Measurements from ENCODE around the gene NUDT19. TPM values are rescaled to one million over a fixed set of nuclear protein-coding genes. Genes with fewer than 3 reads are reported as not detected.

The NUDT19 gene
- total and polyA plus RNA-seq, 10 of the 15 experiments (the other 5 are each of a cell fraction or from before 2014, with no cell fraction given): 8.5 to 31.0 (median 17.0) TPM

DNA sequence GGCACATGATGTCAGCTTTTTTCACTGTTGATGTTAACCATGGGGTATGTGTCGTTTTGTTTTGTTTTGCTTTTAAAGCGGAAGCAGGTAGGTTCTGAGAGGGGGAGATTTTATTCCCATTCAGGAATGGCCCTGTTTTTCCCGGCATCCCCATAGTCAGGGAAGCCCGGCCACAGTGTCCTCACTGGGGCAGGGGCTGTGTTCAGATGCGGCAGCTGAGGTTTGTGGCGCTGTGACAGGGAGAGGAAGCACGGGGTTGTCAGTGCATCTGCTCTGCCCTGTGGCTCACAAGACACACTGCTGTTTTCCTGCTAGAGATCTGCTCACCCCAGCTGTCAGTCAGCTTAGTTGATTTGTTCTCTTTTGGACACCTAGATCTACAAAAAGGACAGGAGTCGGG lies 44.3 kb upstream of the NUDT19 start:
- in situ Hi-C loops (cut with MboI) (no loop called here), intact Hi-C loops (cut with micrococcal nuclease; ENCODE audit: unreplicated experiment) (no loop called here)
- FAIRE-seq: no peak
- 94% methylated on average over 8 of the region's 8 CpGs for WGBS (ENCODE audit: insufficient coverage, insufficient replicate concordance, low lambda C conversion rate, missing lambda C conversion rate)
- Histone ChIP-seq H3K79me2 (ENCODE audit: control insufficient read depth, insufficient read depth, low read length) (no peaks in the 10 kb centered on the region), H4K20me1 (ENCODE audit: control insufficient read depth, insufficient read depth) (no peaks in the 10 kb centered on the region), H3K36me3 (ENCODE audit: control insufficient read depth in 2 of 2, insufficient read depth in 2 of 2, low read length in 1 of 2) (peaks cover 20 to 35% of the 10 kb centered on the region in 2 experiments), H3K4me3 (no peak overlapping the region), H3K9me3 (replicated peaks; ENCODE audit: control insufficient read depth, insufficient read depth, low read length) (no peaks in the 10 kb centered on the region), H3K27ac (ENCODE audit: control insufficient read depth, insufficient read depth) (no peak overlapping the region), H3K9ac (ENCODE audit: control insufficient read depth, insufficient read depth, low read length) (no peak overlapping the region), H3K4me2 (ENCODE audit: control insufficient read depth, insufficient read depth) (no peak overlapping the region), H2AFZ (ENCODE audit: control insufficient read depth, low read depth, low read length) (no peak overlapping the region), H3K27me3 (replicated peaks in 1 of 2; ENCODE audit: control insufficient read depth in 2 of 2, insufficient read depth in 2 of 2, low read length in 1 of 2) (no peaks in the 10 kb centered on the region), H3K4me1 (ENCODE audit: control insufficient read depth, insufficient read depth, low read length) (peaks cover 3% of the 10 kb centered on the region)
- no peak for ATAC-seq
- ChIA-PET POLR2A (interaction anchor here (0.5 to 0.6 kb wide), 2 partner anchors 34 to 38 kb away, joined by 4 to 5 read pairs; no protein-coding TSS in a partner anchor), SMC1A (ENCODE audit: uncharacterized antibody, unreplicated experiment) (no interaction called here), RAD21 (ENCODE audit: unreplicated experiment) (no interaction called here), CTCF (no interaction called here)
- BruUV-seq (replicated peaks): no TSS peak
- DNase-seq (ENCODE audit: low read depth, low spot score): no peak
- TF ChIP-seq SREBF2 (IDR thresholded peaks at IDR 0.05; ENCODE audit: low read length): no peak
- no peak for TF ChIP-seq ETV6 (conservative IDR thresholded peaks at IDR 0.05 in 1 of 2, IDR thresholded peaks at IDR 0.05 in 1 of 2; ENCODE audit: borderline replicate concordance in 1 of 2, low read depth in 1 of 2)
- no peak for TF ChIP-seq RB1 (IDR thresholded peaks at IDR 0.05; ENCODE audit: borderline replicate concordance)
- TF ChIP-seq, protein P1, sequence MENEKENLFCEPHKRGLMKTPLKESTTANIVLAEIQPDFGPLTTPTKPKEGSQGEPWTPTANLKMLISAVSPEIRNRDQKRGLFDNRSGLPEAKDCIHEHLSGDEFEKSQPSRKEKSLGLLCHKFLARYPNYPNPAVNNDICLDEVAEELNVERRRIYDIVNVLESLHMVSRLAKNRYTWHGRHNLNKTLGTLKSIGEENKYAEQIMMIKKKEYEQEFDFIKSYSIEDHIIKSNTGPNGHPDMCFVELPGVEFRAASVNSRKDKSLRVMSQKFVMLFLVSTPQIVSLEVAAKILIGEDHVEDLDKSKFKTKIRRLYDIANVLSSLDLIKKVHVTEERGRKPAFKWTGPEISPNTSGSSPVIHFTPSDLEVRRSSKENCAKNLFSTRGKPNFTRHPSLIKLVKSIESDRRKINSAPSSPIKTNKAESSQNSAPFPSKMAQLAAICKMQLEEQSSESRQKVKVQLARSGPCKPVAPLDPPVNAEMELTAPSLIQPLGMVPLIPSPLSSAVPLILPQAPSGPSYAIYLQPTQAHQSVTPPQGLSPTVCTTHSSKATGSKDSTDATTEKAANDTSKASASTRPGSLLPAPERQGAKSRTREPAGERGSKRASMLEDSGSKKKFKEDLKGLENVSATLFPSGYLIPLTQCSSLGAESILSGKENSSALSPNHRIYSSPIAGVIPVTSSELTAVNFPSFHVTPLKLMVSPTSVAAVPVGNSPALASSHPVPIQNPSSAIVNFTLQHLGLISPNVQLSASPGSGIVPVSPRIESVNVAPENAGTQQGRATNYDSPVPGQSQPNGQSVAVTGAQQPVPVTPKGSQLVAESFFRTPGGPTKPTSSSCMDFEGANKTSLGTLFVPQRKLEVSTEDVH (IDR thresholded peaks at IDR 0.05; ENCODE audit: low read depth, partially characterized antibody): no peak
- TF ChIP-seq CREM (IDR thresholded peaks at IDR 0.05; ENCODE audit: low read depth): no peak
- TF ChIP-seq KLF5 (IDR thresholded peaks at IDR 0.05; ENCODE audit: partially characterized antibody): no peak
- TF ChIP-seq, protein P2, sequence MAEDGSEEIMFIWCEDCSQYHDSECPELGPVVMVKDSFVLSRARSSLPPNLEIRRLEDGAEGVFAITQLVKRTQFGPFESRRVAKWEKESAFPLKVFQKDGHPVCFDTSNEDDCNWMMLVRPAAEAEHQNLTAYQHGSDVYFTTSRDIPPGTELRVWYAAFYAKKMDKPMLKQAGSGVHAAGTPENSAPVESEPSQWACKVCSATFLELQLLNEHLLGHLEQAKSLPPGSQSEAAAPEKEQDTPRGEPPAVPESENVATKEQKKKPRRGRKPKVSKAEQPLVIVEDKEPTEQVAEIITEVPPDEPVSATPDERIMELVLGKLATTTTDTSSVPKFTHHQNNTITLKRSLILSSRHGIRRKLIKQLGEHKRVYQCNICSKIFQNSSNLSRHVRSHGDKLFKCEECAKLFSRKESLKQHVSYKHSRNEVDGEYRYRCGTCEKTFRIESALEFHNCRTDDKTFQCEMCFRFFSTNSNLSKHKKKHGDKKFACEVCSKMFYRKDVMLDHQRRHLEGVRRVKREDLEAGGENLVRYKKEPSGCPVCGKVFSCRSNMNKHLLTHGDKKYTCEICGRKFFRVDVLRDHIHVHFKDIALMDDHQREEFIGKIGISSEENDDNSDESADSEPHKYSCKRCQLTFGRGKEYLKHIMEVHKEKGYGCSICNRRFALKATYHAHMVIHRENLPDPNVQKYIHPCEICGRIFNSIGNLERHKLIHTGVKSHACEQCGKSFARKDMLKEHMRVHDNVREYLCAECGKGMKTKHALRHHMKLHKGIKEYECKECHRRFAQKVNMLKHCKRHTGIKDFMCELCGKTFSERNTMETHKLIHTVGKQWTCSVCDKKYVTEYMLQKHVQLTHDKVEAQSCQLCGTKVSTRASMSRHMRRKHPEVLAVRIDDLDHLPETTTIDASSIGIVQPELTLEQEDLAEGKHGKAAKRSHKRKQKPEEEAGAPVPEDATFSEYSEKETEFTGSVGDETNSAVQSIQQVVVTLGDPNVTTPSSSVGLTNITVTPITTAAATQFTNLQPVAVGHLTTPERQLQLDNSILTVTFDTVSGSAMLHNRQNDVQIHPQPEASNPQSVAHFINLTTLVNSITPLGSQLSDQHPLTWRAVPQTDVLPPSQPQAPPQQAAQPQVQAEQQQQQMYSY (CRISPR knock-in tag; IDR thresholded peaks at IDR 0.05): no peak
- TF ChIP-seq, protein P3, sequence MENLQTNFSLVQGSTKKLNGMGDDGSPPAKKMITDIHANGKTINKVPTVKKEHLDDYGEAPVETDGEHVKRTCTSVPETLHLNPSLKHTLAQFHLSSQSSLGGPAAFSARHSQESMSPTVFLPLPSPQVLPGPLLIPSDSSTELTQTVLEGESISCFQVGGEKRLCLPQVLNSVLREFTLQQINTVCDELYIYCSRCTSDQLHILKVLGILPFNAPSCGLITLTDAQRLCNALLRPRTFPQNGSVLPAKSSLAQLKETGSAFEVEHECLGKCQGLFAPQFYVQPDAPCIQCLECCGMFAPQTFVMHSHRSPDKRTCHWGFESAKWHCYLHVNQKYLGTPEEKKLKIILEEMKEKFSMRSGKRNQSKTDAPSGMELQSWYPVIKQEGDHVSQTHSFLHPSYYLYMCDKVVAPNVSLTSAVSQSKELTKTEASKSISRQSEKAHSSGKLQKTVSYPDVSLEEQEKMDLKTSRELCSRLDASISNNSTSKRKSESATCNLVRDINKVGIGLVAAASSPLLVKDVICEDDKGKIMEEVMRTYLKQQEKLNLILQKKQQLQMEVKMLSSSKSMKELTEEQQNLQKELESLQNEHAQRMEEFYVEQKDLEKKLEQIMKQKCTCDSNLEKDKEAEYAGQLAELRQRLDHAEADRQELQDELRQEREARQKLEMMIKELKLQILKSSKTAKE (IDR thresholded peaks at IDR 0.05; ENCODE audit: low read depth, poor library complexity, severe bottlenecking): no peak
